Fibroblast of the conjunctiva (primary cell): ENCODE results near the gene TMEM225B.
"Not testable (repeated sequence)": the region's sequence is repeated elsewhere in the genome, so short reads cannot be mapped to it uniquely, and the experiment has no call there.

Experiments
- DNase-seq: peaks from one replicate; pipeline ENCODE4 v3.0.0-alpha.2; 2010; ENCODE audit warnings: low read depth

The TMEM225B gene, protein sequence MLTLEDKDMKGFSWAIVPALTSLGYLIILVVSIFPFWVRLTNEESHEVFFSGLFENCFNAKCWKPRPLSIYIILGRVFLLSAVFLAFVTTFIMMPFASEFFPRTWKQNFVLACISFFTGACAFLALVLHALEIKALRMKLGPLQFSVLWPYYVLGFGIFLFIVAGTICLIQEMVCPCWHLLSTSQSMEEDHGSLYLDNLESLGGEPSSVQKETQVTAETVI

DNA sequence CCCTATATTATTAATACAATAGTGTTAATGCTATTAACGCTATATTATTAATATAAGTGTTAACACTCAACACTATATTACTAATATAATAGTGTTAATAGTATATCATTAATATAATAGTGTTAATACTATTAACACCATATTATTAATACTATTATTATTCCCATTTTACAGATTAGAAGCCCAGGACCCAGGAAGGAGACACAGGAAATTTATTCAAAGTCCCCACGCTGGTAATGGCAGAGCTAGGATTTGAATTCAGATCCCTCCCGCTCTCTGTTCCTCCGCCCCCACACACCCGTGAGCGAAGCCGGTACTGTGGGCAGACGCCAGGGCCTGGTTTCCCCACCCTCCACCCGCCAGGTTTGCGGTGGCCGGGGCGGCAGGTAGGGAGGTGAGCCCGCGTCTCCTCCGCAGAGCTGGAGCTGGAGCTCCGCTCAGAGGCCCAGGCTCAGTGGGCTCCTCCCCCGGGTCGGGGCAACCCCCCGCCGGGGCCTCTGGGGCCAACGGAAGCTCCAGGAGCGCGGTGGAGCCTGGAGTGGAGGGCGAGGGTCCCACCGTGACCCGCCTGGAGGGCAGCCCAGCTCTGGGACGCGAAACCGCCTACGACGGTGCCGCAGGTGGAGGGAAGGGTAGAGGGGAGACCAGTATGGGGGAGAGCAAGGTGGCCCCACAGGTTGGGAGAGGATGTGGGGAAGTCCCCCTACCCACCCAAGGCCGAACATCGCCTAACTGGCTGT lies at the start of gene TMEM225B:
TMEM225B (plus strand) TSS at position 506 of the 740 bp plus-strand sequence. CDS start 6,122 bp downstream, outside the sequence.
- no peak for DNase-seq

DNA sequence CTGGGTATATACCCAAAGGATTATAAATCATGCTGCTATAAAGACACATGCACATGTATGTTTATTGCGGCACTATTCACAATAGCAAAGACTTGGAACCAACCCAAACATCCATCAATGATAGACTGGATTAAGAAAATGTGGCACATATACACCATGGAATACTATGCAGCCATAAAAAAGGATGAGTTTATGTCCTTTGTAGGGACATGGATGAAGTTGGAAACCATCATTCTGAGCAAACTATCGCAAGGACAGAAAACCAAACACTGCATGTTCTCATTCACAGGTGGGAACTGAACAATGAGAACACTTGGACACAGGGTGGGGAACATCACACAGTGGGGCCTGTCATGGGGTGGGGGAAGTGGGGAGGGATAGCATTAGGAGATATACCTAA lies 48.5 kb upstream of the TMEM225B start:
- DNase-seq, result not testable (repeated sequence)

DNA sequence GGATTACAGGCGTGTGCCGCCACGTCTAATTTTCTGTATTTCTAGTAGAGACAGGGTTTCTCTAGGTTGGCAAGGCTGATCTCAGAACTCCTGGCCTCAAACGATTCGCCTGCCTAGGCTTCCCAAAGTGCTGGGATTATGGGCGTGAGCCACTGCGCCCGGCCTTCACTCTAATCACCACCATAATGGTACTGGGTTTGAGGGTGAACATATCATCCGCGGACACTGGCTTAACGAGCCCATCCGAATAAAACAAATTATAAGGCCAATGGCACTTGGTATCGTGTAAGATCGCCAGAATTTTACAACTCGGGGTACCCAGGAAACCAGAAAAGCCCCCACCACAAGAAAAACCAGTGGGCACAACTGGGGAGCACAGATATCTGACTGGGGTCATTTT lies 46.7 kb upstream of the TMEM225B start:
- DNase-seq, result no peak

DNA sequence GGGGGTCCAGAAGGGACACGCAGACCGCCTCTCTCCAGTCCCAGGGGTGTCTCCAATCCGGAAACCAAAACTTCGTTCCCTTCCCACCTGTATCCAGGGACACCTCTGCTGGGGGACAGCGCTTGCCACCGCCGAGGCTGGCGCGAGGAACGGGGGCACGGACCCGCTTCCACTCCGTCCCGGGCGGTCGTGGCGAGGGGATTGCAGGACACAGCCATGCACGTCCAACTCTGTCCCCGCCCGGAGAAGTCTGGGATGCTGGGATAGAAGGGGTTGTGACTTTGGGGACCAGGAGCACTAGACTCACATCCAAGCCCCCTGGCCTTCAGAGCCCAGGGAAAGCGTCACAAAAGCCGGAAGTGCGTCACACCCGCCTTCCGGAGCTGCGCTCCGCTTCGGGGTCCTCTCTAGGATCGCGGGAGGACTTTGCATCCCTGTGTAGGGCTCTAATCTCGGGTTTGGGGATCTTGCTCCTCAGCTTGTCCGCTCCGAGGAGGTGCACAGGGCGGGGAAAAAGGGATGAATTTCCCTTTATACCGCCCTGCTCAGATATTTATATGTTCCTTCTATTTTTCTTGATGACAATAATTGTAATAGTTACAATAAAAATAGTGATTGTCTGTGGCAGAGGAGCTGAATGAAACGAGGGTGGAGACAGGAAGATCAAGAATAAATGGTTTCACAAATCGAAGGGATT lies 46.2 kb upstream of the TMEM225B start, which contains the start of gene FAM200A:
FAM200A (minus strand) TSS at position 348 of the 697 bp plus-strand sequence. CDS start 3,707 bp downstream, outside the sequence.
- DNase-seq, result peak; percentile 61

DNA sequence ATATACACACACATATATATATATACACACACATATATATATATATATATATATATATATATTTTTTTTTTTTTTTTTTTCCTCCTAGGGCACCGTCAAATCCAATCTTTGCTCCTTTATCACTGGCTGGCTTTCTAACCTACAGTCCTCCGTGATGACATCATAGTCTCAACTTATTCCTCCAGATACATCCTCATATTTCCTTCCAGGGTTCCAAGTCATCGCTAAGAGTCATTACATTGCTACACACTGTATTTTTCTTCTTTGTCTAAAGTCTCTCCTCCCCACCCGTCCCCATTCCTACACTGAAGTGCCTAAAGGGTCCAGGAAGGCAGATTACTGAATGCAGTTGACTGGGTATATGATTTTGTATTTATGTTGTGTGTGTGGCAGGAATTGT lies 45.0 kb upstream of the TMEM225B start:
- DNase-seq, result no peak

DNA sequence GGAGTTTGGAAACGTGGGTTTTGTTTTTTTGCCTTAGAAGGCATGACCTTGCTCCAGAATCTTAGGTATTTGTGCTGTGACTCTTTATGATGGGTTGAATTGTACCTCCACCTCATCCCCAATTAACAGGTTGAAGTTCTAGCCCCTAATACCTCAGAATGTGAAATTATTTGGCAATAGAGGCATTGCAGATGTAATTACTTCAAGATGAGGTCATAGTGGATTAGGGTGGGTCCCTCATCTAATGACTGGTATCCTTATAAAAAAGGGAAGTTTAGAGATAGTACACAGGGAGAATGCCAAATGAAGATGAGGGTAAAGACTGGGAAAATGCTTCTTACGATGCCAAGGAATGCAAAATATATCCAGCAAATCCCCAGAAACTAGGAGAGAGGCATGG lies 43.1 kb upstream of the TMEM225B start:
- no peak for DNase-seq

DNA sequence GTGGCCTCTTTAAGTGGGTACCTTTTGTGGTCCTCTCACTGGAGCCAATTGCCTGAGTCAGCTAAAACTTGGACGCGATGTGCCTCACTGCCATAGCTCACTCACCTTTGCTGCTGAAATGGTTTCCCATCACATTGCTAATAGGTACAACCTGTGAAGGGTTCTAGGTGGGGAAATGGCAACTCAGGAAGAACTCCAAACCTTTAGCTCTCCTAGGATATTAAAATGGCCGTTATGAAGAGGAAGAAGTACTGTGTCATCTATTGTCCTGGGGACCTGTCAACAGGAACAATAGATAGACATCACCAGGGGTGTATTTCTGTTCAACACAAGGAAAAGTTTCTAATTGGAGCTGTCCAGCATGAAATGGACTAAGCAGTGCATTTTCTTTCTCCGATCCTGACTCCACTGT lies 40.9 kb upstream of the TMEM225B start:
- DNase-seq, result no peak

DNA sequence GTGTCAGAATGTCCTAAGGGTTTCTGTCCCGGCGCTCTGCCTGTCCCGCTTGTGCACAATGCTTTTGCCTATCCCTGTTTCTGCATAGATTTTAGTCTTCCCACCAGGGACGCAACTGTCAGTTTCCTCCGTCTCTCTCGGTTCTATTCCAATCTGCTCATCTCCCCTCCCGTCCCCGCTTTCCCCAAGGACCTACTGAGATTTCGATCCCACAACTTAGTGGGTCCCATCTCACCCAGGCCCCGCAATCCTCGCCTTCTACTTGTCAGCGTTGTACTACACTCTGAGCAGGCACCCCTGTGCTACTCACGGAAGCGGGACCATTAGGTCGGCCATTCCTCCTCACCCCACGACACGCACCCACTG lies 40.1 kb upstream of the TMEM225B start:
- no peak for DNase-seq

DNA sequence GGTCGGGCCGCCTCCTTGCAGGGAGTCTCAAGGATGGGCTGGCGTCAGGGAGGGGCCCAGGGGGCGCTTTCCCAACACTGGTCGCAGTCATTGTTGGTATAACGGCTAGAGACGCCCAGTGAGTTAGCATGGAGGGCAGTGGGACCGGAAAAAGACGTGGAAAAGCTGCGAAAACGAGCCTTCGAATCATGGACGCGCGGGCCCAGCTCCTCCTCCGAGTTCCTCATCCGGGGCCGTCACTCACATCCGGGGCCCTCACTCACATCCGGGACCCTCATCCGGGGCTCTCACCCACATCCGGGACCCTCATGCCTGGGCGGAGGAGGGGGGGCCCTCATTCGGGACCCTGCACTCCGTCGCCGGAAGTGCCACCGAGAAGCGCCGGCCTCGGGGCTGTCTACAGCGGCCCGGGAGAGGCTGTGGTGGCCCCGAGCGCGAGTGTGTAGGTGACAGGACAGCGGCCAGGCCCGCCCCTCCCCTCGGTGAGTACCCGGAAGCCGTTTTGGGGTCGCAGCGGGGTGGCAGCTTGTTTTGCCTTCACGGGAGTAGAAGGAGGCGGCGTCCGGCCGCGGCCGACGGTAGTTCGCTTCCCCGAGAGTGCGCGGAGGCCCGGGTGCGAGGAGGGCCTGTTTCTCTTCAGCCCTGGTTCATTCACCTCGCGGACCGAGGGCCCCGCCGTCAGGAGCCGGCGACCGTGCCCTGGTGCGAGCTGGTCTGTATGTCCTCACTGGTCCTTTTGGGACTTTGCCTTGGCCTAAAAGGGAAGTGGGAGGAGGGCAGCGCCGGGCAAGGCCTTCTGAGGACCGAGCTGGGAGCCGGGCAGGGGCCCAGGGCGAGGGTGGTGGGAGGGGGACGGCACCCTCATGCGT lies 39.5 kb upstream of the TMEM225B start, which contains the start of gene ZNF655:
ZNF655 (plus strand) TSS at position 337 of the 869 bp plus-strand sequence. CDS start 1,918 bp downstream, outside the sequence.
- peak; percentile 67 for DNase-seq

DNA sequence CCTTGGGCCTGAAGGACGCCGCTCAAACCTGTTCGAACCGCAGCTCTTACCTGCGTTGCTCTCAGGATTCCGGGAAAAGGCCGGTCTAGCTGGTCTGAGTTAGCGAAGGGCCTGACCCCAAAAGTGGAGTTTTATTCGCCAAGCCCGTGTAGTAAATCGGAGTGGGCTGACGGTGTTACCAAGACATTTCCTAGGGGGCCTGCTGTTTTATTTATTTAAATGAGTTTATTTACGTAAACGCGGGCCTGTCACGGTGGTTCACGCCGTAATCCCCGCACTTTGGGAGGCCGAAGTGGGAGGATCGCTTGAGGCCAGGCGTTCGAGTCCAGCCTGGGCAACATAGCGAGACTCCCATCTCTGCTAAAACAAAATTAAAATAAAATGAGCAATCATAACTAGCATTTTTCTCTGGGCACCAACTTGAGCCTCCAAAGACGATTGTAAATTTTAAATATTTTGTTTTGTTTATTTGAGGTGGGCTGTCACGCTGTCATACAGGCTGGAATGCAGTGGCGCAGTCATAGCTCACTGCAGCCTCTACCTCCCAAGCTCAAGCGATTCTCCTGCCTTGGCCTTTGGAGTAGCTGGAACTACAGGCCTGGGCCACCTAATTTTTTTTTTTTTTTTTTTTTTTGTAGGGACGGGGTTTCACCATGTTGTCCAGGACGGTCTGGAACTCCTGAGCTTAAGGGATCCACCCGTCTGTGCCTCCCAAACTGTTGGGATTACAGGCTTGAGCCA lies 38.7 kb upstream of the TMEM225B start:
- no peak for DNase-seq

DNA sequence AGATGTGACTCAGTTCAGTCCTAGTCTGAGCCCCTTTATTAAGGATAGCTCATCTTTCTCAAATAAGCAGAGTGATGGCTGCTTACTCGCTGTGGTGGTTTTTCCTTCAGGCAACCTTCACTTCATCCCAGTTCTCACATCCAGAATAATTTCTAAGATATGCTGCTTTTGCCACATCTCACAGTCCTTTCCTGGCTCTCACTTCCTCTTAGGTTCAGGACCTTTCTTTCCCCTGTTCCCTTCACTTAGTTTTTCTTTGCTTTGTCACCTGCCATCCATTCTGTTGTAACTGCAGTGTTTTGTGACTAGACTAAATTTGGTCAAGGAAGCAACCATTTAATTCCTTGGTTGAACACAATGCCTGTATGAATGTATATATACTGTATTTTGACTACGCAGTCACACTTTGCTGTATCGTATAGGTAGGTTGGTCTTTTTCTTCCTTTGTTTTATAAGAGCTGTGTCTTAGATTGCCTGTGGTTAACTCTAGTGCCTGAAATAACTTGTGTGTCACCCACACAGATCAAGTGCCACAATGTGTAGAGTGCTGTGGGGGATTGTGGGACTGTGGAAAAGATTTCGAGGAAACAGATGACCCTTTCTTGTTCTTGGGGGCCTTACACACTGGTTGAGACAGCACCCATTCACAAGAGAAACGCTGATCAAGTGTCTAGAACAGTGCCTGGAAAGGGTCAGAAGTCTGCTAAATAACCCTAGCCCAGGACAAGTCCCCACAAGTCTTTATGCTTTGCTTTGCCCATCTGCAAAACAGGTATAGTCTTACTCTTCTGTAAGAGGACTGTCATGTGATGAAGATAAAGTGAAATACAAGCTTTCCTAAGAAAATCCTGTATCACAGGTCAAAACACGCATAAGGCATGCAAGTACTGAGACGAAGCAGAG lies 37.0 kb upstream of the TMEM225B start:
- no peak for DNase-seq

DNA sequence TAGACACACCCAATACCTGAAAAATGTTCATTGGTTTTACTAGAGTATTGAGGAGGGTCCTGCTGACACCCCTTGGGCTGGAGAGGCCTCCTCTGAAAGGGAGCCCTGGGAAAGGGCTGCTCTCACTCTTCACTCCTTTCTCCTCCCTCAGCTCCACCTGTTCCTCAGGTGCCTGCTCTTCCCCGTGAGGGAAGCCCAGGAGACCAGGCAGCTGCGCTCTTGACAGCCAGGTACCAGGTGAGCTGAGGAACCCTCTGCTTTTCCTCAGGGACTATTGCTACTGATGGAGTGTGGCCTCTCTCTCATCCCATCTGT lies 36.4 kb upstream of the TMEM225B start:
- no peak for DNase-seq

DNA sequence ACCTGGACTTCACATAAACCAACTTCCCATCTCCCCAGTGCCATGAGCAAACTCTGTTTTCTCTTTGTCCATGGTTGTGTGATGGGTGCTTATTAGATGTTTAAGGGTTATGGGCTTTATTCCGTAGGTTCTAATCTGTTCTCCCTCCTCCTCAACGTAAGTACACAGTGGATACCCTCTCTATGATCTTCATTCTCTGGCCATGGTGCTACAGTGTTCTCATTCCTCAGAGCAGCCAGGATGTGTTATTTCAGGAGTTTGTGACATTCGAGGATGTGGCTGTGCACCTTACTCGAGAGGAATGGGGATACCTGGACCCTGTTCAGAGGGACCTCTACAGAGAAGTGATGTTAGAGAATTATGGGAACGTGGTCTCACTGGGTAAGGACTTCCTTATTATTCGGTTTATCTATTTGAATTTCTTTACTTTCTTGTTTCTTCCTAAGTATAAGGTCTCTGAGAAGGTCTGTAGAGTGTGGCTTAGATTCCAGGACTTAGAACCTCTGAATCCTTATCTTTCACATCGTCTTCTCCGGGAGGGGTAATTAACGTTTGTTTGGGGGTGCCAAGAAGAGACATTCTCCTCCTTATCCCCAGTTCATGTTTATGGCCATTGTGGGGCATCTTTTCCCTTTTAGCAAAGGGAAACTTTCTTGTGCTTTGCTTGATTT lies 35.8 kb upstream of the TMEM225B start:
- DNase-seq, result no peak

DNA sequence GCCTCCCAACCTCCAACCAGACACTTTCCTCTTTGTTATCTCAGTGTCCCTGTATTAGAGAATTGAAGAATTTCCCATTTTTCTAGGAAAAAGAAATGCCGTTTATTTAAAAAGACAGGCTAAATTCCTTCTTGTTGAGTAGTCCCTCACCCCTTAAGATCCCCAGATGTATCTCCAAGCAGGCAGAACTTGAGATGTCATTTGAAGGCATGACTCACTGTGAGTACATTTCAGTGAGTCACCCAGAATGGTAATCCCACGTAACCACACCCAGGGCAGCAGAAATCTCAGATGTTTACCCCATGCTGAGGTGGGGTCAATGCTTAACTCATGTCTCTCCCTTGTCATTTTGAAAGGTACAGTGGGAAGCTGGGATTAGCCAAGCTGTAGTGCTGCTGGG lies 35.2 kb upstream of the TMEM225B start:
- peak; percentile 98 for DNase-seq

DNA sequence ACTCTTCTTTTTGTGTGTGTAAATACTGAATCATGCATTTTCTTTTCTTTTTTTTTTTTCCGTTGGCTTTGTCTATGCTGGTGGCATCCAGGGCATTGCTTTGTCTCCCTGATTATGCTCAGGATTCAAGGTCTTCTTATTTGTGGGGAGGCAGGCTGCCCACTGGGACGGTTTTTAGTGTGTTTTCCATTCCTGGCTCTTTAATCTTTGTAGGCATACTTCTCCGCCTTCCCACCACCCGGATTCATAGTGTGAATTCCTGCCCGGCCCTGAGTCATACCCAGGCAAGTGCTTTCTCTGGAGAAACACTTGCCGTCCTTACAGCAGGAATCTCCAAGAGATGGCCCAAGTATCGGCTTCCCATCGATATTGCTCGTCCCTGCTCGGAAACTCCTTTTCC lies 34.4 kb upstream of the TMEM225B start:
- DNase-seq, result no peak

DNA sequence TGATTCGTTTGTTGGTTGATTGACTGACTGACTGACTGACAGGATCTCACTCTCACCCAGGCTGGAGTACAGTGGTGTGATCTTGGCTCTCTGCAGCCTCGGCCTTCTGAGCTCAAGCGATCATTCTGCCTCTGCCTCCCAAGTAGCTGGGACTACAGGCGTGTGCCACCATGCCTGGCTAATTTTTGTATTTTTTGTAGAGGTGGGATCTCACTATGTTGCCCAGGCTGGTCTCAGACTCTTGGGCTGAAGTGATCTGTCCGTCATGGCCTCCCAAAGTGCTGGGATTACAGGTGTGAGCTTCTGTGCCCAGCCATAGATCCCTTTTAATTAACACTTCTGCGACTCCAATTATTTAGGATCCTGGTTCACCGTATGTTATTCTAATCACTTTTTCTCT lies 29.3 kb upstream of the TMEM225B start:
- not testable (repeated sequence) for DNase-seq

DNA sequence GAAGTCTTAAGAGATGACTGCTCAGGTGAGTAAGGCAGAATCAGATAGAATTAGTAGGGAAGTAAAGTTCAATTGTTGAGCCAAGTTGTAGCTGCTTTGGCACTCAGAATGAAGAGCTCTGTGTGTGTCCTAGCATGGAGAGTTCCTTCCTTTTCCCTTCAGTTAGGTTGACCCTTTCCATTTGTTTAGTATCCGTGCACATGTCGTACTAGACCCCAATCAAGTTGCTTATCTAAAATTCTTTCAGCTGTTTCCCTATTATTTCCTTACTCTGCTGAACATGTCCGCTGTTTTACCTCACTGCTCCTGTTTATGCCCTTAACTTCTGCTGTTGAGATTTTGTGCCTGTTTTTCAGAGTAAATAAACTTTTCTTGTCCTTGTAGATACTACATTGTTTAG lies 26.3 kb upstream of the TMEM225B start:
- DNase-seq, result no peak

DNA sequence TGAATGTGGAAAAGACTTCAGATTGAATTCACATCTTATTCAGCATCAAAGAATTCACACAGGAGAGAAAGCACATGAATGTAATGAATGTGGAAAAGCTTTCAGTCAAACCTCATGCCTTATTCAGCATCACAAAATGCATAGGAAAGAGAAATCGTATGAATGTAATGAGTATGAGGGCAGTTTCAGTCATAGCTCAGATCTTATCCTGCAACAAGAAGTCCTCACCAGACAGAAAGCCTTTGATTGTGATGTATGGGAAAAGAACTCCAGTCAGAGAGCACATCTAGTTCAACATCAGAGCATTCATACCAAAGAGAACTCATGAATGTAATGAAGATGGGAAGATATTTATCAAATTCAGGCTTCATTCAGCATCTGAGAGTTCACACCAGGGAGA lies 24.8 kb upstream of the TMEM225B start:
- no peak for DNase-seq

DNA sequence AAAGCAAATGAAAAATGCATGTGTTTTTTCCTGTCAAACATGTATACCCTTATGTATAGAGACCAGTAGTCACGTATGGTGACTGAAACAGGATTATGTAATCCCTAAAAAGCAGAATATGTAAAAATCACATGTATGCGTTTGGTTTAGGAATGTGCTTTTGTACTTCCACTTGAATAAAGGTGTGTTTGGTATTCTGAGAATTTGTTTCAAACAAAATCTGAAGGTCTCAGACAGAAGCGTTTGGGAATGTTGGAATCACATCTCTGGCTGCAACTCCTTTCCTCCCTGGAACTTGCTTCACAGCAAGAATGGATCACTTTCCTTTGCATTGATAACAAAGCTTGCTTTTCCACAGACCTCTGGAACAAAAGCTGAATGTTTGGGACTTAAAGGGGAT lies 21.8 kb upstream of the TMEM225B start:
- no peak for DNase-seq
